ENCODE results near the gene ANKRD39. TPM values are rescaled to one million over a fixed set of nuclear protein-coding genes. Genes with fewer than 3 reads are reported as not detected.

ANKRD39 gene
- total and polyA plus RNA-seq, 2 of the 8 experiments (the other 6 are each of a cell fraction or from before 2014, with no cell fraction given): 18.5 to 21.3 TPM

DNA sequence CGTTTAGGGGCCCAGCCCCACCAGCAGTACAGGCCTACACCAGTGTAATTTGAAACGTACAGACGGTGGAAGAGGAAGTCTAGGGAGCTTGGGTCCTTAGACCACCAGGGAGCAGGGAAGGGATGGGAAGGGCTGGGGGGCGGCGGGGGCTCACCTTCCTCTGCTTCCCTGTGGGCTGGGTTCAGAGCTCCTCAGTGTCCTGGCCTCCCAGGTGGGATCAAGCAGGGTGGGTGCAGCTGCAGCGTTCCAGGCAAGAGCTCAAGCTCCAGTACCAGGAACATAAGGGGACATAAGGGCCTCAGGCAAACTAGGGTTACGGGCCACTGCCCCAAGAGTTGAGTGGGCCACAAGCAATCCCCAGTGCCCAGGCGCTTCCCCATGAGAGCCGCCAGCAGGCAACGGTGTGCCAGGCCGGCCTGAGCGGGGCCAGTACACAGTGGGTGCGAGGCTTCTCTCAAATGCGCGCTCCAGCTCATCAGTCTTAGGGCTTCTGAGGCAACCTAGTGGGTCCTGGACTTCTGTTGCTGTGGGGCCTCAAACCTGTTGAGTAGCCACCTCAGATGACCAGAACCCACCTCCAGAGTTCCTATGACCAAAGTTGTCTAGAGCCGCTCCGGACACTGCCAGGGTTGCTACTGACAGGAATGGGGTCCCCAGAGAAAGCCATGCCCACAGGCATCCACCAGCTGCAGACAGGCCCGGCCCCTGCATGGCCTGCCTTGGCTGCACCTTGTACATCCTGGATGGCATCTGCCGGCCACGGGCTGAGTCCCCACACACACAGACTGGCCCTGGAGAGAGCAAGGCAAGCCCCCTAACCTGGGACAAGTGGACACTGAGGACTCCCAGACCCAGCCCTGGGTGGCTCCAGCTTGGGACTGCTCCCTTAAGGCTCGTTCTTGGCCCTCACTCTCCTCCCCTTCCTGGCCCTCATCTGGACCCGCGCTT is 19.2 kb downstream of the ANKRD39 start:
- no peak overlapping the region for H2BK20ac ChIP-seq (ENCODE audit: low read length)
- H2AK5ac ChIP-seq (ENCODE audit: low read depth, low read length): 0 out of 2 replicates have a peak overlapping the region, but pooled peaks have one; percentile 13
- no peak overlapping the region for H2AFZ ChIP-seq (ENCODE audit: low read length)
- no peak overlapping the region for H4K5ac ChIP-seq (ENCODE audit: insufficient read length, low read depth, low read length)
- H2BK5ac ChIP-seq (ENCODE audit: low read depth, low read length): 0 out of 2 replicates have a peak overlapping the region, but pooled peaks have one; percentile 39
- no peak overlapping the region for H2BK15ac ChIP-seq (ENCODE audit: low read length)
- no peak overlapping the region for H3K56ac ChIP-seq (replicated peaks; ENCODE audit: insufficient read length, low read depth, low read length)
- FAIRE-seq (no peak), DNase-seq (ENCODE audit: low read depth in 1 of 2, low spot score in 2 of 2) (peak in 1 of 2 experiments; percentile 45)
- H3K23me2 ChIP-seq (ENCODE audit: low read depth, low read length): no peaks in the 10 kb centered on the region
- H3K9me3 ChIP-seq (ENCODE audit: insufficient read depth in 2 of 2, low read depth in 1 of 2, low read length in 1 of 2): no peaks in the 10 kb centered on the region
- H3K4me1 ChIP-seq (replicated peaks in 1 of 4; ENCODE audit: control insufficient read depth in 3 of 4, insufficient read depth in 4 of 4, low read length in 3 of 4): peaks cover 0 to 3% (median 0%) of the 10 kb centered on the region in 4 experiments; a peak in 2 of 7 replicates
- no peak overlapping the region for H3K4me3 ChIP-seq (ENCODE audit: extremely low read depth in 1 of 4, insufficient read depth in 2 of 4, low read depth in 3 of 4, low read length in 4 of 4)
- H2BK12ac ChIP-seq (ENCODE audit: low read depth, low read length): no peak overlapping the region
- no peaks in the 10 kb centered on the region for H3K27me3 ChIP-seq (replicated peaks in 1 of 4; ENCODE audit: control insufficient read depth in 3 of 4, extremely low read depth in 1 of 4, insufficient read depth in 3 of 4, low read length in 3 of 4)
- no peaks in the 10 kb centered on the region for H3K79me2 ChIP-seq (ENCODE audit: control insufficient read depth in 1 of 2, insufficient read depth in 2 of 2, low read length in 2 of 2)
- H3K14ac ChIP-seq (ENCODE audit: insufficient read length): no peak overlapping the region
- H3K9ac ChIP-seq (replicated peaks in 1 of 4; ENCODE audit: extremely low read depth in 1 of 4, low read depth in 3 of 4, low read length in 3 of 4): no peak overlapping the region
- no peak overlapping the region for H4K91ac ChIP-seq (replicated peaks; ENCODE audit: insufficient read length, low read length)
- H4K20me1 ChIP-seq (replicated peaks in 1 of 2; ENCODE audit: control insufficient read depth in 1 of 2, insufficient read depth in 2 of 2, low read length in 2 of 2): peaks cover 3 to 6% of the 10 kb centered on the region in 2 experiments
- CTCF ChIA-PET (ENCODE audit: partially characterized antibody): interaction anchor here (1.1 to 4.9 kb wide), 4 partner anchors 18 to 112 kb away, joined by 3 to 22 read pairs (median 6); partner anchors contain the start of gene ANKRD39
- H3K36me3 ChIP-seq (ENCODE audit: control insufficient read depth in 2 of 4, insufficient read depth in 4 of 4, low read length in 3 of 4): peaks cover 0 to 17% (median 2%) of the 10 kb centered on the region in 4 experiments; a peak in 6 of 8 replicates
- H3K18ac ChIP-seq (ENCODE audit: extremely low read depth, low read length): no peak overlapping the region; the same call in 1 of the 2 replicates
- no peak overlapping the region for H3K27ac ChIP-seq (ENCODE audit: low read depth, low read length)
- H3K4ac ChIP-seq (replicated peaks; ENCODE audit: insufficient read length, low read depth, low read length): no peak overlapping the region
- no peak for TF ChIP-seq CBX8 (IDR thresholded peaks at IDR 0.05; ENCODE audit: borderline replicate concordance, low read depth, low read length)
- TF ChIP-seq CREB1 (IDR thresholded peaks at IDR 0.05): no peak
- TF ChIP-seq, protein P1, sequence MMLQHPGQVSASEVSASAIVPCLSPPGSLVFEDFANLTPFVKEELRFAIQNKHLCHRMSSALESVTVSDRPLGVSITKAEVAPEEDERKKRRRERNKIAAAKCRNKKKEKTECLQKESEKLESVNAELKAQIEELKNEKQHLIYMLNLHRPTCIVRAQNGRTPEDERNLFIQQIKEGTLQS (IDR thresholded peaks at IDR 0.05; ENCODE audit: insufficient read depth, low read depth, low read length): no peak
- no peak for TF ChIP-seq SP2 (IDR thresholded peaks at IDR 0.05; ENCODE audit: low read length)
- no peak for TF ChIP-seq TCF12 (IDR thresholded peaks at IDR 0.05; ENCODE audit: low read depth, low read length)
- H4K8ac ChIP-seq (ENCODE audit: extremely low read depth, insufficient read depth, low read length): 0 out of 2 replicates have a peak overlapping the region, but pooled peaks have one; percentile 18
- no peak overlapping the region for H3K4me2 ChIP-seq (ENCODE audit: insufficient read depth in 1 of 2, low read depth in 2 of 2, low read length in 2 of 2)
- H3K79me1 ChIP-seq (ENCODE audit: low read depth, low read length): peaks cover 5% of the 10 kb centered on the region; the same call in 1 of the 2 replicates
- no peak overlapping the region for H2BK120ac ChIP-seq (replicated peaks; ENCODE audit: low read depth, low read length)
- POLR2A ChIA-PET (ENCODE audit: partially characterized antibody): interaction anchor here (1.4 to 3.3 kb wide), 6 partner anchors 9 to 32 kb away, joined by 3 to 16 read pairs (median 4); partner anchors contain the start of gene ANKRD39
- 92% methylated on average over 21 of the region's 23 CpGs; no CpG with 5 or more reads in 1 of the 2 experiments for WGBS, 2 experiments (ENCODE audit: extremely low coverage in 1 of 2, insufficient coverage in 1 of 2, insufficient read length in 1 of 2, insufficient replicate concordance in 2 of 2, low coverage in 1 of 2, low lambda C conversion rate in 2 of 2, missing lambda C conversion rate in 1 of 2)
- no peak overlapping the region for H3K23ac ChIP-seq (ENCODE audit: insufficient read length)

All from H1 (cell line).